Stimulated activated CD8-positive, alpha-beta memory T cell treated with anti-CD3 and anti-CD28 coated beads, Interleukin-12 subunit alpha, Interleukin-12 subunit beta, amount 100 ng/mL, for 1 hour (primary cell): Measurements from ENCODE around the gene MORN1.
A peak's percentile ranks its signal among the peaks of the same experiment; 100 is the strongest.

Experiments
- DNase-seq: peaks from one replicate; pipeline ENCODE4 v3.0.0-alpha.2; 2020; ENCODE audit warnings: low read depth

MORN1 gene

GRCh38 chr1:2419416-2419815 lies 28.1 kb upstream of the MORN1 start:
- DNase-seq = no peak

GRCh38 chr1:2418791-2419320 lies 27.5 kb upstream of the MORN1 start:
- no peak for DNase-seq

- no peak for DNase-seq
Measured at GRCh38 chr1:2417833-2418225, 26.5 kb upstream of the MORN1 start.

GRCh38 chr1:2417083-2417832 lies 25.9 kb upstream of the MORN1 start:
- DNase-seq = no peak

- no peak for DNase-seq
Measured at GRCh38 chr1:2416403-2416802, 25.0 kb upstream of the MORN1 start.

- DNase-seq = no peak
Measured at GRCh38 chr1:2415801-2416208, 24.5 kb upstream of the MORN1 start.

GRCh38 chr1:2415337-2415736 lies 24.0 kb upstream of the MORN1 start:
- DNase-seq = no peak

- DNase-seq = peak; percentile 68
Measured at GRCh38 chr1:2414297-2414958, 23.1 kb upstream of the MORN1 start.

GRCh38 chr1:2413495-2414296 lies 22.3 kb upstream of the MORN1 start:
- DNase-seq = no peak

GRCh38 chr1:2412773-2413494 lies 21.6 kb upstream of the MORN1 start:
- DNase-seq = no peak

GRCh38 chr1:2412395-2412772 lies 21.0 kb upstream of the MORN1 start, which contains the start of gene PEX10:
TSS of gene PEX10 (minus strand) at chr1:2412564. CDS start at chr1:2412502, 62 bp downstream.
- DNase-seq = peak; percentile 98

- no peak for DNase-seq
Measured at GRCh38 chr1:2411801-2412394, 20.5 kb upstream of the MORN1 start.

- DNase-seq = no peak
Measured at GRCh38 chr1:2409745-2410144, 18.4 kb upstream of the MORN1 start.

GRCh38 chr1:2408859-2409276 lies 17.5 kb upstream of the MORN1 start:
- DNase-seq = no peak

- no peak for DNase-seq
Measured at GRCh38 chr1:2408456-2408855, 17.1 kb upstream of the MORN1 start.

- DNase-seq = no peak
Measured at GRCh38 chr1:2407991-2408275, 16.6 kb upstream of the MORN1 start.

- no peak for DNase-seq
Measured at GRCh38 chr1:2407166-2407990, 16.0 kb upstream of the MORN1 start.

GRCh38 chr1:2406451-2407041 lies 15.2 kb upstream of the MORN1 start:
- no peak for DNase-seq

GRCh38 chr1:2405588-2406295 lies 14.4 kb upstream of the MORN1 start:
- no peak for DNase-seq
